Breast epithelium (tissue), 4 donors: Measurements from ENCODE around the gene CHST7. TPM values are rescaled to one million over a fixed set of nuclear protein-coding genes. Genes with fewer than 3 reads are reported as not detected.
"Not testable (repeated sequence)": the region's sequence is repeated elsewhere in the genome, so short reads cannot be mapped to it uniquely, and the experiment has no call there.

Experiments used
- DNase-seq, 2 donors: peaks; one replicate each; pipeline ENCODE4 v3.0.0-alpha.2; 2019; ENCODE audit warnings: low spot score in 2 of 2
- H3K27ac ChIP-seq, 2 donors: fragments of 200-600 bp; sonication (generic) in 1 of 2; one replicate each; pipeline ENCODE4 v1.5.1; 2016 to 2019; ENCODE audit warnings: mild to moderate bottlenecking in 1 of 2
- H3K27me3 ChIP-seq, 2 donors: fragments of 200-600 bp; sonication (generic) in 1 of 2; one replicate each; pipeline versions ENCODE4 v1.5.1 to v1.6.0; 2017 to 2019; ENCODE audit warnings: control low read depth in 1 of 2, mild to moderate bottlenecking in 1 of 2
- H3K36me3 ChIP-seq: fragments of 200-600 bp; one replicate; pipeline ENCODE4 v1.5.1; 2019
- H3K4me1 ChIP-seq, 2 donors: fragments of 200-600 bp; sonication (generic); one replicate each; pipeline ENCODE4 v1.5.1; 2016 to 2019; ENCODE audit warnings: control low read depth in 1 of 2
- H3K4me3 ChIP-seq, 3 donors: fragments of 200-600 bp; sonication (generic); 1 replicate in 2 of 3; 2 replicates in 1 of 3; pipeline ENCODE4 v1.5.1; 2016 to 2019; ENCODE audit warnings: mild to moderate bottlenecking in 3 of 3, moderate library complexity in 2 of 3
- H3K9me3 ChIP-seq, 2 donors: fragments of 200-600 bp; sonication (generic) in 1 of 2; one replicate each; pipeline ENCODE4 v1.5.1; 2016 to 2019; ENCODE audit warnings: control low read depth in 1 of 2
- CTCF ChIP-seq, 3 donors: fragments of 450-650 bp; IDR thresholded peaks; one replicate each; pipeline ENCODE4 v1.5.1; 2016 to 2017; ENCODE audit warnings: antibody characterized with exemption in 3 of 3, mild to moderate bottlenecking in 3 of 3, moderate library complexity in 3 of 3
- POLR2A ChIP-seq: fragments of 450-650 bp; IDR thresholded peaks from one replicate; pipeline ENCODE4 v1.6.1; 2016; ENCODE audit warnings: antibody characterized with exemption, mild to moderate bottlenecking, moderate library complexity
- POLR2AphosphoS5 ChIP-seq, 3 donors: sonication (generic); formaldehyde crosslinking; IDR thresholded peaks; one replicate each; pipeline ENCODE4 v1.6.1; 2017; ENCODE audit warnings: antibody characterized with exemption in 3 of 3
- intact Hi-C: fragments of 100-400 bp; cut with DNase I; formaldehyde crosslinking; loops from one replicate; pipeline ENCODE4 v1.15.1; 2023; ENCODE audit warnings: low total_unique reads
- total RNA-seq, 3 donors: library from RNA; depleted of rRNA; stranded (reverse); fragments of >200 nt; gene quantifications; one replicate each; pipeline ENCODE4 v1.1.0, GENCODE V29; 2016

Gene CHST7
- total RNA-seq, result 10 to 100 TPM in 2 of 3 donors, 1 to 10 TPM in 1; 7.5 to 81.6 (median 10.8) TPM

DNA sequence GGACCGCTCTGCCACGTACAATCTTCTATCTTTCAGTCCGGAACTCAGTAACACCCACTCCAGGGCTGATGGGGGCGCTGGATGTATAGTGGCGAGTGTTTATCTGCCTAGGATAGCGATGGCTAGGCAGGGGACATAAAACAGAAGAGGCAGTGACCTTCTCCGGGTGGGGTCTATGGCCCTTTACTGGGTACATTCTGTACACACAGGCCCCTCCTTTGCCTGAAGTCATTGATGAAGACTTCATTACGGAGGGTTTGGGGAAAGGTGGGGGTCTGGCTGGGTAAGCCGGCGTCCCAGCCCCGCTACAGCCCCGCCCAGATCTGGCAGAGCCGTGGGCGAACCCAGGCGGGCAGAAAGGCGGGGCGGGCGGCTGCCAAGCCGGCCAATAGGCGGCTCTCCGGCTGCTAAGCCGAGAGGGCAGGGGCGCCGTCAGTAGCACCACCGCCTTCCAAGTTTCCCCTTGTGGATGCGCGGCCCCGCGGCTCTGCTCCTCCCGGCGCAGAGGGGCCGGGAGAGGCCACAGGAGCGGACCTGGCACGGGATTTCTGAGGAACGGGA lies at the start of gene CHST7:
Gene CHST7 (plus strand): TSS at position 435 of the 561 bp plus-strand sequence. CDS start 167 bp downstream, outside the sequence.
- H3K4me1 ChIP-seq, result no peaks in the 10 kb centered on the region
- no peaks in the 10 kb centered on the region for H3K36me3 ChIP-seq
- TF ChIP-seq POLR2AphosphoS5 (IDR thresholded peaks at IDR 0.05) (no peak), CTCF (IDR thresholded peaks at IDR 0.05) (no peak)
- H3K9me3 ChIP-seq, result peaks cover 0 to 9% of the 10 kb centered on the region in 2 donors
- H3K4me3 ChIP-seq, result peak within 1 kb of the TSS; percentile 61 to 74 (median 71)
- H3K27me3 ChIP-seq, result peaks cover 0 to 12% of the 10 kb centered on the region in 2 donors
- peak in 1 of 2 donors; percentile 36 for DNase-seq
- H3K27ac ChIP-seq, result peak within 1 kb of the TSS; percentile 30 to 61
- intact Hi-C loops, result no loop called here

DNA sequence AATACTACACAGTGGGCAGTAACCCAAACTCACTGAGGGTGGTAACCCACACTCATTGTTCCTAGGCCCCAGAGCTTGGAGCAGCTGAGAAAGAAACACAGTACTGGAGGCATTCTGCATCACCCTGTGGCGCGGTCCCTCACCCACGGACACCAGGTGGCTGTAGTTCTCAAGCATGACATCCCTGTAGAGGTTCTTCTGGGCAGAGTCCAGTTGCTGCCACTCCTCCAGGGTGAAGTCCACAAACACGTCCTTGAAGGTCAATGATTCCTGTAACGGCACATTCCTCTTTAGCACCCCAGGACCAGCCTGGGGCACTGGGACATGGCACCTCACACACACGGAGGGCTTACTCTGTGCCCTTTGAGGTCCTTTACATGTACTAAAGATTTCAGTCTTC lies 44.9 kb upstream of the CHST7 start:
- H3K4me1 ChIP-seq, H3K4me3 ChIP-seq, H3K36me3 ChIP-seq, H3K27me3 ChIP-seq, H3K27ac ChIP-seq, H3K9me3 ChIP-seq, DNase-seq, intact Hi-C loops: not testable (repeated sequence)

GRCh38 chrX:46529740-46530403 lies 43.7 kb upstream of the CHST7 start:
- H3K9me3 ChIP-seq, intact Hi-C loops, H3K27me3 ChIP-seq, DNase-seq, H3K4me1 ChIP-seq, H3K36me3 ChIP-seq, H3K4me3 ChIP-seq, H3K27ac ChIP-seq: not testable (repeated sequence)

- H3K4me3 ChIP-seq, DNase-seq, H3K27ac ChIP-seq, H3K27me3 ChIP-seq, H3K4me1 ChIP-seq, H3K36me3 ChIP-seq, H3K9me3 ChIP-seq, intact Hi-C loops: not testable (repeated sequence)
Measured at GRCh38 chrX:46530404-46530908, 43.1 kb upstream of the CHST7 start.

DNA sequence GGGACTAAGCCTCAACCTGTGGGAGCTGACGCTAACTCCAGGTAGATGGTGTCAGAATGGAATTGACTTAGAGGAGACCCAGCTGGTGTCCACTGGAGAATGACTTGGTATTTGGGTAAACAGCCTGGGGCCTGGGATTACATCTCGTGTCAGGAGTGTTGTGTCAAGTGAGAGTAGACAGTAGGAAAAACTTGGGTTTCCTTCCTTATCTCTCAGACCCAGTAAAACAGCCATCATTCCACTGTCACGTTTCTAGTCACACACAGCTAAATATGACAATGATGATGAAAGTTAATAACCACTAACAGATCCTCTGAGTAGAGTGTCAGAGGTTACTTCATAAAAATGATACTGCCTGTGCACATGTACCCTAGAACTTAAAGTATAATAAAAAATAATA lies 42.1 kb upstream of the CHST7 start:
- no peaks in the 10 kb centered on the region for H3K9me3 ChIP-seq
- H3K4me1 ChIP-seq, result no peaks in the 10 kb centered on the region
- intact Hi-C loops, result no loop called here
- H3K4me3 ChIP-seq, result no peak overlapping the region
- no peaks in the 10 kb centered on the region for H3K36me3 ChIP-seq
- H3K27ac ChIP-seq, result no peak overlapping the region
- H3K27me3 ChIP-seq, result peaks cover 0 to 12% of the 10 kb centered on the region in 2 donors
- TF ChIP-seq POLR2AphosphoS5 (IDR thresholded peaks at IDR 0.05) (no peak), POLR2A (no peak), CTCF (IDR thresholded peaks at IDR 0.05) (no peak)
- DNase-seq, result no peak

DNA sequence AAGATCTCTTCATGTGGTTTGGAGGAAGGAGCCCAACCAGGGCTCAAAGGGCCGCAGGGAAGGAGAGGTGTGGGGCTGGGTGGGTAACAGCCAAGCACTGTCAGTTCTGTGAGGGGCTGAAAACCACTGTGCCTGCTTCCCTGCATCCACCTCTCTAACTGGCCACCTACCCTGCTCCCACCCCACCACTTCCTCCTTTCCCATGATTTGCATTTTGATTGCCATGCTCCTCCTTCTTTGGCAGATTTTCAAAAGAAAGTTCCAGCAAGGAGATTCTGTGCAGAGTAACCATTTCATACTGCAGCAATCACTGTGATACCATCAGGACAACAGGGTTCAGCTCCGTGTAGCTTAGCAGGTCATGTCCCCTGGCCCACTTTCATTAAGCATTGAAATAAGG lies 30.1 kb upstream of the CHST7 start:
- H3K4me1 ChIP-seq, result no peaks in the 10 kb centered on the region
- intact Hi-C loops, result no loop called here
- TF ChIP-seq POLR2AphosphoS5 (IDR thresholded peaks at IDR 0.05) (no peak), CTCF (IDR thresholded peaks at IDR 0.05) (no peak), POLR2A (no peak)

DNA sequence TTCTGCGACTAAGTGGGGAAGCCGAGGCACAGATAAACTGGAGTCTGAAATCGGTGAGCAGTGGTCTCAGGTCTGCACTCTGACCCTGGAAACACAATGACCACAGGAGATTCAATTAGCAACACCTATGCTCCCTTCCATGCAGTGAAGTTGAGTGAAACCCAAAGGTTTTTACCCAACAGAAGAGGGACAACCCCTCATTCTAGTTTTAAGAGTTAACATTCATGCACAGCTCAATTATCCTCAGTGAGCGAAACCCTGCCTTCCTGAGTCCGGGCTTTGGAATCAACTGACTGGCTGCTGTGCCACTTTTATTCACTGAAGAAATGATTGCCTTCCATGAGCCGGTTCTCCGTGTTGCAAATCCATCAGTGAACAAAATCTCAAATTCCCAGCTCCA lies 29.0 kb upstream of the CHST7 start:
- intact Hi-C loops, H3K9me3 ChIP-seq, DNase-seq, H3K4me1 ChIP-seq, H3K36me3 ChIP-seq: not testable (repeated sequence)
- Histone ChIP-seq H3K27ac (peak overlapping the region in 1 of 2 donors; percentile 83), H3K27me3 (peaks cover 0 to 16% of the 10 kb centered on the region in 2 donors), H3K4me3 (peak overlapping the region; percentile 66 to 71 (median 69))

More for the DNA sequence above, 30.1 kb upstream of the CHST7 start:
- Histone ChIP-seq H3K27ac (no peak overlapping the region), H3K4me3 (no peak overlapping the region), H3K36me3 (no peaks in the 10 kb centered on the region), H3K27me3 (peaks cover 0 to 18% of the 10 kb centered on the region in 2 donors), H3K9me3 (no peaks in the 10 kb centered on the region)
- DNase-seq, result no peak
